Measurements from ENCODE around the gene NKD2. TPM values are rescaled to one million over a fixed set of nuclear protein-coding genes. Genes with fewer than 3 reads are reported as not detected.

Gene NKD2
- total and polyA plus RNA-seq, 7 experiments from 2014 or later: 4.8 TPM; not detected in 6

GRCh38 chr5:1088031-1088430 lies 79.4 kb downstream of the NKD2 start:
- Histone ChIP-seq H3K36me3 (ENCODE audit: control insufficient read depth in 2 of 3, insufficient read depth in 3 of 3, low read length in 3 of 3) (peaks cover 0 to 98% (median 0%) of the 10 kb centered on the region in 3 experiments), H3K4me1 (ENCODE audit: control insufficient read depth in 2 of 2, insufficient read depth in 2 of 2, low read length in 2 of 2) (no peaks in the 10 kb centered on the region), H3K27me3 (ENCODE audit: control insufficient read depth in 2 of 2, insufficient read depth in 2 of 2, low read length in 2 of 2) (no peaks in the 10 kb centered on the region), H3K4me3 (ENCODE audit: low read length) (no peak overlapping the region), H3K27ac (ENCODE audit: low read depth, low read length) (no peak overlapping the region), H3K9me3 (ENCODE audit: control insufficient read depth in 2 of 3, low read length in 3 of 3) (no peaks in the 10 kb centered on the region)
- no peak overlapping the region for H3K4me3 Mint-ChIP-seq
- H3K27me3 Mint-ChIP-seq: no peaks in the 10 kb centered on the region
- ATAC-seq (no peak), DNase-seq (no peak)
- no peaks in the 10 kb centered on the region for H3K9me3 Mint-ChIP-seq
- no peak overlapping the region for H3K27ac Mint-ChIP-seq
- POLR2A ChIA-PET: no interaction called here
- CTCF ChIA-PET: no interaction called here
- H3K36me3 Mint-ChIP-seq: peaks cover 0 to 16% (median 0%) of the 10 kb centered on the region in 5 donors
- H3K4me1 Mint-ChIP-seq: peaks cover 0 to 2% (median 0%) of the 10 kb centered on the region in 7 donors
- intact Hi-C loops (cut with micrococcal nuclease): no loop called here

Small RNA genes within 50 kb of the gene (microRNA-seq; reads per million reads assigned to microRNA genes)
- not detected for gene MIR4635 (ENCODE audit: borderline microRNAs expressed)

Other genes with a start within 250 kb of the NKD2 start
- 1 to 10 TPM in 3 of 5 experiments, under 1 TPM in 1, not detected in 1; 0.81 to 5.5 (median 1.4) TPM for gene ZDHHC11B, start 224.1 kb upstream of the NKD2 start, total RNA-seq
- gene ZDHHC11B, start 224.1 kb upstream of the NKD2 start, polyA plus RNA-seq: under 1 TPM in 1 of 2 donors, not detected in 1; 0.13 TPM
- gene ZDHHC11, start 157.8 kb upstream of the NKD2 start, total RNA-seq: 10 to 100 TPM in 2 of 5 experiments, 1 to 10 TPM in 3; 7.1 to 22.1 (median 9.6) TPM
- gene ZDHHC11, start 157.8 kb upstream of the NKD2 start, polyA plus RNA-seq: under 1 TPM in 1 of 2 donors, not detected in 1; 0.20 TPM
- 10 to 100 TPM; 63.2 to 93.2 (median 82.2) TPM for gene BRD9, start 116.0 kb upstream of the NKD2 start, total RNA-seq
- gene BRD9, start 116.0 kb upstream of the NKD2 start, polyA plus RNA-seq: 10 to 100 TPM; 10.6 to 17.6 TPM
- 10 to 100 TPM in 1 of 5 experiments, under 1 TPM in 3, not detected in 1; 0.39 to 23.5 (median 0.57) TPM for gene TRIP13, start 115.9 kb upstream of the NKD2 start, total RNA-seq
- under 1 TPM; 0.52 to 0.63 TPM for gene TRIP13, start 115.9 kb upstream of the NKD2 start, polyA plus RNA-seq
- gene SLC12A7, start 103.3 kb downstream of the NKD2 start, total RNA-seq: 100 to 1,000 TPM in 1 of 5 experiments, 10 to 100 TPM in 4; 45.3 to 101 (median 64.5) TPM
- 10 to 100 TPM in 1 of 2 donors, 1 to 10 TPM in 1; 6.4 to 30.5 TPM for gene SLC12A7, start 103.3 kb downstream of the NKD2 start, polyA plus RNA-seq
- not detected for gene SLC6A19, start 192.8 kb downstream of the NKD2 start, total RNA-seq
- not detected for gene SLC6A19, start 192.8 kb downstream of the NKD2 start, polyA plus RNA-seq
- gene SLC6A18, start 216.6 kb downstream of the NKD2 start, total RNA-seq: not detected
- gene SLC6A18, start 216.6 kb downstream of the NKD2 start, polyA plus RNA-seq: not detected

Measured in naive thymus-derived CD4-positive, alpha-beta T cell (primary cell).